Colonic mucosa (tissue), 4 donors: ENCODE data around the gene CRY1. TPM values are rescaled to one million over a fixed set of nuclear protein-coding genes. Genes with fewer than 3 reads are reported as not detected.
"Not testable (repeated sequence)": the region's sequence is repeated elsewhere in the genome, so short reads cannot be mapped to it uniquely, and the experiment has no call there.

Experiments
- DNase-seq: peaks from one replicate; pipeline ENCODE4 v3.0.0-alpha.2; 2020
- H3K27ac ChIP-seq: fragments of 200-600 bp; one replicate; pipeline ENCODE4 v1.8.0; 2021
- H3K27me3 ChIP-seq: fragments of 200-600 bp; one replicate; pipeline ENCODE4 v1.8.0; 2021
- H3K36me3 ChIP-seq: fragments of 200-600 bp; one replicate; pipeline ENCODE4 v1.8.0; 2021
- H3K4me1 ChIP-seq: fragments of 200-600 bp; one replicate; pipeline ENCODE4 v1.8.0; 2021; ENCODE audit warnings: mild to moderate bottlenecking
- H3K4me3 ChIP-seq: fragments of 200-600 bp; one replicate; pipeline ENCODE4 v1.8.0; 2021
- H3K9ac ChIP-seq, 2 donors: one replicate each; pipeline ENCODE4 v1.7.0; 2013; ENCODE audit warnings: control low read depth in 2 of 2, low read depth in 2 of 2, low read length in 2 of 2
- H3K9me3 ChIP-seq: fragments of 200-600 bp; one replicate; pipeline ENCODE4 v1.8.0; 2021
- intact Hi-C: fragments of 100-400 bp; cut with DNase I; formaldehyde crosslinking; loops from one replicate; pipeline ENCODE4 v1.14.1; 2022
- total RNA-seq, 2 donors: library from RNA; stranded (reverse); fragmentation: NEBNext Ultra II Directional in 1 of 2; extraction: Animal tissue kit (Norgen Biotek cat#: 25700) in 1 of 2; gene quantifications; one replicate each; pipeline ENCODE4 v1.2.1, GENCODE V29; 2021
- TF ChIP-seq, protein P1 (sequence below): fragments of 200-600 bp; IDR thresholded peaks from one replicate; pipeline ENCODE4 v1.8.0; 2022; ENCODE audit warnings: antibody characterized with exemption, mild to moderate bottlenecking
- donor health status: healthy.
- donor health status: DM: no; HTN: no; CAD: no.
- donor health status: DM: no; HTN: no; CAD: no.

Gene CRY1
- total RNA-seq, 2 donors from 2014 or later, result 14.2 to 22.5 TPM

DNA sequence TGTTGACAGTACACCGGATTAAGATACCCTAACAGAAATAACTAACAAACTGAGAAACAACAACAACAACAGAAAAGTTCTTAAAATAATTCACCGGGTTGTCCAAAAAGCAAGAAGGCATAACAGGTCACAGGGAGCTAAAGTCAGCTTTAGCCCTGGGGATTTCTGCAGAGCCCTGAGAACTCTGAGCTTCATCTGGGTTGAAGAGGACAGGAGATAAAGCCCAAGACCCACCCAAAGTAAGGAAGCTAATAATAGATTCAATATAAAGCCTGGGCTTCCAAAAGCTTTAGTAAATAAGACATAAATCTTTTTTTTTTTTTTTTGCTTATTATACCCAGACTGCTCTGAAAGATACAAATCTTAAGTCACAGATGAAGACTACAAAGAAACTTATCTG, 62.3 kb downstream of the CRY1 start:
- no peak for DNase-seq
- Histone ChIP-seq H3K27ac (no peak overlapping the region), H3K36me3 (no peaks in the 10 kb centered on the region), H3K4me3 (no peak overlapping the region), H3K9ac (no peak overlapping the region), H3K27me3 (no peaks in the 10 kb centered on the region), H3K4me1 (peaks cover 5% of the 10 kb centered on the region), H3K9me3 (no peaks in the 10 kb centered on the region)
- intact Hi-C loops, result no loop called here
- TF ChIP-seq, protein P1, sequence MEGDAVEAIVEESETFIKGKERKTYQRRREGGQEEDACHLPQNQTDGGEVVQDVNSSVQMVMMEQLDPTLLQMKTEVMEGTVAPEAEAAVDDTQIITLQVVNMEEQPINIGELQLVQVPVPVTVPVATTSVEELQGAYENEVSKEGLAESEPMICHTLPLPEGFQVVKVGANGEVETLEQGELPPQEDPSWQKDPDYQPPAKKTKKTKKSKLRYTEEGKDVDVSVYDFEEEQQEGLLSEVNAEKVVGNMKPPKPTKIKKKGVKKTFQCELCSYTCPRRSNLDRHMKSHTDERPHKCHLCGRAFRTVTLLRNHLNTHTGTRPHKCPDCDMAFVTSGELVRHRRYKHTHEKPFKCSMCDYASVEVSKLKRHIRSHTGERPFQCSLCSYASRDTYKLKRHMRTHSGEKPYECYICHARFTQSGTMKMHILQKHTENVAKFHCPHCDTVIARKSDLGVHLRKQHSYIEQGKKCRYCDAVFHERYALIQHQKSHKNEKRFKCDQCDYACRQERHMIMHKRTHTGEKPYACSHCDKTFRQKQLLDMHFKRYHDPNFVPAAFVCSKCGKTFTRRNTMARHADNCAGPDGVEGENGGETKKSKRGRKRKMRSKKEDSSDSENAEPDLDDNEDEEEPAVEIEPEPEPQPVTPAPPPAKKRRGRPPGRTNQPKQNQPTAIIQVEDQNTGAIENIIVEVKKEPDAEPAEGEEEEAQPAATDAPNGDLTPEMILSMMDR, result no peak

DNA sequence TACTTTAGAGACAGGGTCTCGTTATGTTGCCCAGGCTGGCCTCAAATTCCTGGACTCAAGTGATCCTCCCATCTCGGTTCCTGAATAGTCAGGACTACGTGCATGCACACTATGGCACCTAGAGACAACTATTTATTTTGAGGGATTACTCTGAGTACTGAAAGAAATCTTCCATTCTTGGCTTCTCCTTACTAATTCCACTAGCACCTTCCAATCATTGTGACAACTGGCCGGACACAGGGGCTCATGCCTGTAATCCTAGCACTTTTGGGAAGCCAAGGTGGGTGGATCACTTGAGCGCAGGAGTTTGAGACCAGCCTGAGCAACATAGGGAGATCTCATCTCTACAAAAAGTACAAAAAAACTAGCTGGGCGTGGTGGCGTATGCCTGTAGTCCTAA, 64.3 kb downstream of the CRY1 start:
- no peak overlapping the region for H3K9ac ChIP-seq
- H3K9me3 ChIP-seq, result no peaks in the 10 kb centered on the region
- peaks cover 5% of the 10 kb centered on the region for H3K4me1 ChIP-seq
- TF ChIP-seq, protein P1, result no peak
- no peak overlapping the region for H3K27ac ChIP-seq
- no peaks in the 10 kb centered on the region for H3K27me3 ChIP-seq
- intact Hi-C loops, result no loop called here
- no peaks in the 10 kb centered on the region for H3K36me3 ChIP-seq
- no peak for DNase-seq
- no peak overlapping the region for H3K4me3 ChIP-seq

DNA sequence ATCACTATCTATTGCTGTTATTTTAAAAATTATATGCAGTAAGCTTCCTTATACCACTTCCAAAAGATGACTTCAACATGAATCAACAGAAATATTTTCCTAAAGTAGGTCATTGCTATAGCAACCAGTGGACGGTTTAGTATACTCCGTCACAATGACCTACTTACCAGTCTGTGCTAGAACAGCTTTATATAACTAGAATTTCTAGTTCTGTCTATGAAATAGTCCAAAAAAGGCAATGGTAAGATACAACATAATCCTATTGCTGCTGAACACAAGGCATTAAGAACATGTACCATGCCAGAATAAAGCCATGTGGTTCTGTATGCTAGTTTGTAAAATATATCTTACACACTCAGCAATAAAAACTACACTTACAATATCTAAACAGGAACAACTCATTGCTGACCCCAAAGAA, 65.7 kb downstream of the CRY1 start:
- H3K4me1 ChIP-seq, result peaks cover 5% of the 10 kb centered on the region
- intact Hi-C loops, result no loop called here
- H3K4me3 ChIP-seq, result no peak overlapping the region
- H3K27me3 ChIP-seq, result no peaks in the 10 kb centered on the region
- DNase-seq, result no peak
- TF ChIP-seq, protein P1, result no peak
- no peaks in the 10 kb centered on the region for H3K36me3 ChIP-seq
- peak overlapping the region; percentile 51 for H3K27ac ChIP-seq
- H3K9ac ChIP-seq, result no peak overlapping the region
- H3K9me3 ChIP-seq, result no peaks in the 10 kb centered on the region

DNA sequence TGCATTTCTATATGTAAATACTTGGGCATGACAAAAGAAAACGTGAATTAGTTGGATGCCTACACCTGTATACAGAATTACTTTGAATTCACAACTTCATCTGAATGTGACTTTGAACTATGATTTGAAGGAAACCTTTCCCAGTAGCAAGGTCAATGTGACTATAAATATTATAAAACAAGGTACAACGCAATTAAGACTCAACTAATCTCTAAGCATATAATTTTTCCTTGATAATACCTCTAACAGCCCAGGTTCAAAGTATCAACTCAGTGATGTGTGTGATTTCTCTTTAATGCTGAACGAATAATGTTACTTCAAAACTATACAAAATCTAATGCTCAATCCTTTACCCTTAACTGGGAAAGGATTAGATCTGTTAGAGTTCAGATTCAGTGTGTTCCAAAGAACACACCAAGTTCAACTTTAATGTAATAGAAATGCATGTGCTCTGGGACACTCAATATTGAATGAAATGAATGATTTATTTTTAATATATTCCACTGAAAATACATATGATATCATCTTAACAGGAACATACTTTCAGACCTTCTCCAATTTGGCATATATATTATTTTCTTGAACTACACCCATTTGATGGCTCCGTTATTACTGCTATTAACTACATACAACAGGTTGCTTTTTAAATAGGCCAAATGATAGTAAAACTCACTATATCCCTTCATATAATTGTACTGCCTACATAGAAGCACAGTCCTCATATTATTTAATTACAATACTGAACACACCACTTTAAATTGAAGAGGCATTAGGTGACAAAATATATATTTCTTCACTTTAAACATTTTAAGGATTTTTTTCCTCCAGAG, 66.3 kb downstream of the CRY1 start:
- H3K36me3 ChIP-seq, result no peaks in the 10 kb centered on the region
- peak overlapping the region; percentile 51 for H3K27ac ChIP-seq
- H3K27me3 ChIP-seq, result no peaks in the 10 kb centered on the region
- peaks cover 5% of the 10 kb centered on the region for H3K4me1 ChIP-seq
- no peaks in the 10 kb centered on the region for H3K9me3 ChIP-seq
- H3K9ac ChIP-seq, result no peak overlapping the region
- DNase-seq, result no peak
- intact Hi-C loops, result no loop called here
- no peak overlapping the region for H3K4me3 ChIP-seq
- TF ChIP-seq, protein P1, result no peak

DNA sequence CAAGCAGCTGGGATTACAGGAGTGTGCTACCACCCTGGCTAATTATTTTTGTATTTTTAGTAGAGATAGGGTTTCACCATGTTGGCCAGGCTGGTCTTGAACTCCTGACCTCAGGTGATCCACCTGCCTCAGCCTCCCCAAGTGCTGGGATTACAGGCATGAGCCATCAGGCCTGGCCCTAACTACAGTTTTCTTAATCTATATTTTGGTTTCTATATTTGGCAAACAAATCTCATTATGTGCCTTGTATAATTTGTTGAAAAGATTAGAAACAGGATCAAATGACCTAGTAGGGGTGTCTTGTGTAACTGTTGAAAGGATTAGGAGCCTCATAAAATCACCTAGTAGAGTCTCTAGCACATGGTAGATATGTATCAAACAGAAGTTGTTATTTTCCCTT, 67.0 kb downstream of the CRY1 start:
- H3K36me3 ChIP-seq, H3K27ac ChIP-seq, H3K4me1 ChIP-seq, DNase-seq, H3K9me3 ChIP-seq, H3K4me3 ChIP-seq, intact Hi-C loops, H3K9ac ChIP-seq, H3K27me3 ChIP-seq: not testable (repeated sequence)

DNA sequence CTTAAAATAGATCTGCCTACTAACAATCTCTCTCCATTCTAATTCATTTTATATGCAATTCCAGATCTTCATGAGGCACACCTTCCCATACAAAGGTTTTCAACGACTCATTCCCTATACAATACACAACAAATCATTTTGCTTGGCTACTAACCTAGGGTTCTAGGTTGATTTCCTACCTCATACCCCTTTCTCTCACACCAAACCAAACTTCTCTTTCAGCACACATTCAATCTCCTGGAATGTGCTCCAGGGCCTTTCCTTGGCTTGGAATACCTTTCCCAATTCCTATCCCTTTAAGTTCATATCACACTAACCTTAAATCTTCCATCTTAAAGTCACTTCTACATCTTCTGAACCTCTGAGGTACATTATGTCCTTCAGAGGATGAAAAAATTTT, 67.7 kb downstream of the CRY1 start:
- H3K4me1 ChIP-seq, result peaks cover 5% of the 10 kb centered on the region
- intact Hi-C loops, result no loop called here
- TF ChIP-seq, protein P1, result no peak
- H3K27ac ChIP-seq, result no peak overlapping the region
- H3K27me3 ChIP-seq, result no peaks in the 10 kb centered on the region
- no peaks in the 10 kb centered on the region for H3K36me3 ChIP-seq
- H3K9me3 ChIP-seq, result no peaks in the 10 kb centered on the region
- no peak overlapping the region for H3K4me3 ChIP-seq
- no peak for DNase-seq
- no peak overlapping the region for H3K9ac ChIP-seq
